Smooth muscle cell (in vitro differentiated cells): ENCODE measurements around the gene RHOJ. TPM values are rescaled to one million over a fixed set of nuclear protein-coding genes. Genes with fewer than 3 reads are reported as not detected.

Source experiments
- DNase-seq: peaks from one replicate; lab custom pipeline; 2025; ENCODE audit not compliant: unreplicated experiment; lab: John Stamatoyannopoulos, UW
- H2AFZ ChIP-seq: fragments of 200-600 bp; sonication (generic); 2 replicates; pipeline ENCODE4 v1.6.0; 2016; ENCODE audit warnings: antibody characterized with exemption, low read depth, mild to moderate bottlenecking
- H3F3A ChIP-seq: fragments of 200-600 bp; sonication (generic); 2 replicates; pipeline ENCODE4 v1.6.0; 2017; ENCODE audit warnings: antibody characterized with exemption, low read depth
- H3K27ac ChIP-seq: fragments of 200-600 bp; sonication (generic); 2 replicates; pipeline ENCODE4 v1.5.1; 2016; ENCODE audit warnings: low read depth, mild to moderate bottlenecking
- H3K27me3 ChIP-seq: fragments of 200-600 bp; sonication (generic); 2 replicates; pipeline ENCODE4 v1.6.1; 2016; ENCODE audit warnings: low read depth, mild to moderate bottlenecking
- H3K36me3 ChIP-seq: fragments of 200-600 bp; sonication (generic); 2 replicates; pipeline ENCODE4 v1.5.1; 2016; ENCODE audit warnings: low read depth
- H3K4me1 ChIP-seq: fragments of 200-600 bp; sonication (generic); 2 replicates; pipeline ENCODE4 v1.5.1; 2016; ENCODE audit warnings: low read depth
- H3K4me2 ChIP-seq: fragments of 200-600 bp; sonication (generic); 2 replicates; pipeline ENCODE4 v1.6.0; 2016; ENCODE audit warnings: mild to moderate bottlenecking
- H3K4me3 ChIP-seq: fragments of 200-600 bp; sonication (generic); 2 replicates; pipeline ENCODE4 v1.5.1; 2016; ENCODE audit warnings: mild to moderate bottlenecking
- H3K79me2 ChIP-seq: fragments of 200-600 bp; sonication (generic); 2 replicates; pipeline ENCODE4 v1.6.0; 2016; ENCODE audit warnings: low read depth, mild to moderate bottlenecking
- H3K9ac ChIP-seq: fragments of 200-600 bp; sonication (generic); 2 replicates; pipeline ENCODE4 v1.6.0; 2016; ENCODE audit warnings: low read depth
- H3K9me3 ChIP-seq: fragments of 200-600 bp; sonication (generic); replicated peaks from 2 replicates; pipeline ENCODE4 v1.5.1; 2016; ENCODE audit warnings: low read depth
- H4K20me1 ChIP-seq: fragments of 200-600 bp; sonication (generic); 2 replicates; pipeline ENCODE4 v1.6.0; 2016; ENCODE audit warnings: low read depth
- CTCF ChIP-seq: fragments of 200-600 bp; sonication (generic); IDR thresholded peaks from 2 replicates; pipeline ENCODE4 v1.5.1; 2017; ENCODE audit warnings: borderline replicate concordance, mild to moderate bottlenecking, antibody characterized with exemption; ENCODE audit not compliant: insufficient read depth, poor library complexity, severe bottlenecking
- WGBS: methylation state at CpG from one replicate; pipeline ENCODE4 v1.1.7; 2016; ENCODE audit warnings: low lambda C conversion rate; 5-methylcytosine and 5-hydroxymethylcytosine counted together
- polyA plus RNA-seq: library from polyadenylated mRNA; unstranded; fragments of >200 nt; fragmentation: Nextera tagmentation; extraction: Ambion mirVana; gene quantifications from 2 replicates; pipeline ENCODE4 v1.2.1, GENCODE V29; 2016
- total RNA-seq: library from RNA; depleted of rRNA; stranded (reverse); fragments of >200 nt; gene quantifications from 2 replicates; pipeline ENCODE4 v1.2.3, GENCODE V29; 2014

The RHOJ gene
- total and polyA plus RNA-seq, 2 experiments from 2014 or later, result 3.7 to 4.6 TPM

DNA sequence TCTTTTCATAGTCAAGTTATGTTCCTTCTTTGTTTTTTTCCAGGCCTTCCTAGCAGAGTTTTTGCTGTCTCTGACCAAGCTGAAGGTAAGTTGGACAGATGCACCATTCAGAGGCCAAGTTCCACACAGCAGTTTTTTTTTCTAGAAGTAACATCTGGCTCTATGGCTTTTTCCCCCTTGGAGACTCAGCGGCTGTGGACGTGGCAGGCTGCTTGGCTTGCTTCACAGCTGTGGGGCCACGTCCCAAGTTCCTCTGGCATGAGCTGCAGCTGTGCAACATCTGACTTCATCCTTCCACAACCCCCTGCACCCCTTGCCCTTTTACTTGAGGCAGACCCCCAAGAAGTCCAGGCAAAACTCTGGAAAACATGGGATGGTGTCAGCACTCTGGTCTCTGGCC, 24.2 kb upstream of the RHOJ start:
- Histone ChIP-seq H3K9me3 (peaks cover 4% of the 10 kb centered on the region), H3K79me2 (no peaks in the 10 kb centered on the region), H3K27ac (peak overlapping the region; percentile 81), H3K9ac (peak overlapping the region; percentile 31), H3K4me1 (no peaks in the 10 kb centered on the region), H3K36me3 (no peaks in the 10 kb centered on the region), H3K4me2 (no peak overlapping the region), H2AFZ (no peak overlapping the region), H3K4me3 (no peak overlapping the region), H3F3A (no peaks in the 10 kb centered on the region), H3K27me3 (peaks cover 8% of the 10 kb centered on the region), H4K20me1 (no peaks in the 10 kb centered on the region)
- no peak for DNase-seq
- TF ChIP-seq CTCF, result no peak
- 85% methylated on average over 3 of the region's 3 CpGs for WGBS

GRCh38 chr14:63182968-63183367, 21.3 kb upstream of the RHOJ start:
- Histone ChIP-seq H3K9ac (no peak overlapping the region), H3K27me3 (peaks cover 14% of the 10 kb centered on the region), H3K9me3 (peaks cover 4% of the 10 kb centered on the region), H3F3A (no peaks in the 10 kb centered on the region), H2AFZ (no peak overlapping the region), H3K79me2 (no peaks in the 10 kb centered on the region), H3K4me3 (no peak overlapping the region), H4K20me1 (no peaks in the 10 kb centered on the region), H3K36me3 (no peaks in the 10 kb centered on the region), H3K4me1 (no peaks in the 10 kb centered on the region), H3K27ac (no peak overlapping the region), H3K4me2 (no peak overlapping the region)
- TF ChIP-seq CTCF, result no peak
- no peak for DNase-seq
- 89% methylated on average over 3 of the region's 3 CpGs for WGBS

DNA sequence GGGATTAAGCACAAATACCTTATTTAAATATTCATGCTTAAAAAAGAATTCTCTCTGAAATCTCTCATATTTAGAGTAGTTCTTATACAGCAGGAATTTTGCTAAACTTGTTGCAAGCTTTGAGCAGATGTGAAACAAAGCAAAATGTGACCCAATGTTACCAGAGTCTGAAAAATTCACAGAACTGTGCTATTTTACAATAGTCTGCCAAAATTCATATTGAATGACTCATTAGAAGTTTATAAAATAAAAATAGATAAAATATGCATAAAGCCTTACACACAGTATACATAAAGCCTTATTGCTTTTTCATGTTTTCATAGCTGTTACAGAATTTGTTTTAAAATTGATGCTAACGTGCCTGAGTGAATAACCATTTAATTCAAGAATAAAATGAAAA, 17.8 kb upstream of the RHOJ start:
- H3K4me3 ChIP-seq, result no peak overlapping the region
- H3K4me1 ChIP-seq, result no peaks in the 10 kb centered on the region
- H3F3A ChIP-seq, result no peaks in the 10 kb centered on the region
- H4K20me1 ChIP-seq, result no peaks in the 10 kb centered on the region
- H3K36me3 ChIP-seq, result no peaks in the 10 kb centered on the region
- 93% methylated on average over 1 of the region's 1 CpG for WGBS
- TF ChIP-seq CTCF, result no peak
- H3K79me2 ChIP-seq, result no peaks in the 10 kb centered on the region
- peaks cover 4% of the 10 kb centered on the region for H3K9me3 ChIP-seq
- no peak overlapping the region for H3K4me2 ChIP-seq
- H2AFZ ChIP-seq, result no peak overlapping the region
- no peak overlapping the region for H3K9ac ChIP-seq
- no peak for DNase-seq
- peaks cover 6% of the 10 kb centered on the region for H3K27me3 ChIP-seq
- no peak overlapping the region for H3K27ac ChIP-seq

DNA sequence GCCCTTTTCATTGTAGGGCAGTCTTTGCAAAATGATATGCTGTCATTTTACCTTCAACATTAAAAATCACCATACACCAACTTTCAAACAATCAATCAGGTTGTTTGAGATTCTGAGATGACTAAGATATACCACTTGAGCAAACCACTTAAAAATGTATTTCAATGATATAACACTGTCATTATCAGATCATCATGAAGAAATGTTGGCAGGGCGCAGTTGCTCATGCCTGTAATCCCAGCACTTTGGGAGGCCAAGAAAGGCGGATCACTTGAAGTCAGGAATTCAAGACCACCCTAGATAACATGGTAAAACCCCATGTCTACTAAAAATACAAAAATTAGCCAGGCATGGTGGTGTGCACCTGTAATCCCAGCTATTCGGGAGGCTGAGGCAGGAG, 13.0 kb upstream of the RHOJ start:
- 93% methylated on average over 3 of the region's 3 CpGs for WGBS
- Histone ChIP-seq H2AFZ (no peak overlapping the region), H3K79me2 (no peaks in the 10 kb centered on the region), H3K4me1 (no peaks in the 10 kb centered on the region), H3K4me3 (no peak overlapping the region), H3K27me3 (peaks cover 6% of the 10 kb centered on the region), H3K4me2 (no peak overlapping the region), H3K36me3 (no peaks in the 10 kb centered on the region), H3K9me3 (no peaks in the 10 kb centered on the region), H4K20me1 (no peaks in the 10 kb centered on the region), H3K9ac (no peak overlapping the region), H3F3A (no peaks in the 10 kb centered on the region), H3K27ac (no peak overlapping the region)
- TF ChIP-seq CTCF, result no peak
- no peak for DNase-seq
